HepG2 (cell line): ENCODE data around the gene OGG1. TPM values are rescaled to one million over a fixed set of nuclear protein-coding genes. Genes with fewer than 3 reads are reported as not detected.
A peak's percentile ranks its signal among the peaks of the same experiment; 100 is the strongest.

Experiments
- BHLHE40 ChIP-seq: IDR thresholded peaks from 2 replicates; pipeline ENCODE4 v1.6.1; 2011; ENCODE audit warnings: low read length, improper control_type of control experiment
- BORCS8-MEF2B ChIP-seq: sonication (generic); formaldehyde crosslinking; IDR thresholded peaks from 2 replicates; pipeline ENCODE4 v1.8.0; 2022; ENCODE audit warnings: mild to moderate bottlenecking, missing genetic modification reagents
- CREM ChIP-seq, 2 experiments: sonication (generic) in 1 of 2; formaldehyde crosslinking in 1 of 2; IDR thresholded peaks; 2 replicates each; pipeline versions ENCODE4 v1.4.0 to v1.6.1; 2016 to 2020; ENCODE audit warnings: antibody characterized with exemption in 1 of 2, mild to moderate bottlenecking in 1 of 2, missing genetic modification reagents in 1 of 2
- ELF1 ChIP-seq: sonication (generic); formaldehyde crosslinking; IDR thresholded peaks from 2 replicates; pipeline ENCODE4 v1.4.0; 2020; ENCODE audit warnings: missing genetic modification reagents
- FOXA1 ChIP-seq, 2 experiments: fragments of 450-650 bp in 1 of 2; sonication (generic) in 1 of 2; formaldehyde crosslinking in 1 of 2; IDR thresholded peaks; 2 replicates each; pipeline versions ENCODE4 v1.4.0 to v1.6.1; 2016 to 2020; ENCODE audit warnings: missing genetic modification reagents in 1 of 2
- FOXO1 ChIP-seq: sonication (generic); formaldehyde crosslinking; IDR thresholded peaks from 2 replicates; pipeline ENCODE4 v1.4.0; 2020; ENCODE audit warnings: missing genetic modification reagents
- GABPA ChIP-seq, 2 experiments: IDR thresholded peaks; 2 replicates each; pipeline ENCODE4 v1.6.1; 2011 to 2016; ENCODE audit warnings: low read depth in 2 of 2, low read length in 1 of 2, missing biosample characterization in 1 of 2, missing genetic modification characterization in 1 of 2
- RORA ChIP-seq: sonication (generic); formaldehyde crosslinking; IDR thresholded peaks from 2 replicates; pipeline ENCODE4 v1.5.0; 2020; ENCODE audit warnings: mild to moderate bottlenecking, missing genetic modification reagents, moderate library complexity
- SAP130 ChIP-seq: IDR thresholded peaks from 2 replicates; pipeline ENCODE4 v1.6.1; 2016; ENCODE audit warnings: low read depth
- SMARCE1 ChIP-seq: fragments of 450-650 bp; IDR thresholded peaks from 2 replicates; pipeline ENCODE4 v1.6.1; 2017; ENCODE audit warnings: borderline replicate concordance
- SMC3 ChIP-seq: IDR thresholded peaks from 2 replicates; pipeline ENCODE4 v1.6.1; 2011; ENCODE audit warnings: low read length, improper control_type of control experiment
- SNAPC5 ChIP-seq: sonication (generic); formaldehyde crosslinking; IDR thresholded peaks from 2 replicates; pipeline ENCODE4 v1.8.1; 2023; ENCODE audit warnings: mild to moderate bottlenecking, missing genetic modification reagents, borderline replicate concordance
- SOX13 ChIP-seq, 3 experiments: fragments of 450-650 bp in 1 of 3; sonication (generic) in 1 of 3; formaldehyde crosslinking in 1 of 3; IDR thresholded peaks in 2 of 3; conservative IDR thresholded peaks in 1 of 3; 2 replicates each; pipeline versions ENCODE4 v1.5.0 to v1.6.1; 2016 to 2020; ENCODE audit warnings: antibody characterized with exemption in 1 of 3, mild to moderate bottlenecking in 1 of 3, missing compliant biosample characterization in 1 of 3, missing genetic modification reagents in 1 of 3, moderate library complexity in 1 of 3
- TMF1 ChIP-seq: sonication (generic); formaldehyde crosslinking; IDR thresholded peaks from 2 replicates; pipeline ENCODE4 v1.8.1; 2022; ENCODE audit warnings: low read depth, missing genetic modification reagents
- U2AF2 ChIP-seq: fragments of 200-400 bp; formaldehyde crosslinking; IDR thresholded peaks from 2 replicates; pipeline ENCODE4 v1.6.1; 2017; ENCODE audit warnings: low read depth, mild to moderate bottlenecking, low read length
- YY1 ChIP-seq: IDR thresholded peaks from 2 replicates; pipeline ENCODE4 v1.6.1; 2011; ENCODE audit warnings: low read length, low read depth, moderate library complexity, mild to moderate bottlenecking; ENCODE audit not compliant: insufficient read depth, insufficient replicate concordance
- ZFX ChIP-seq: sonication (generic); formaldehyde crosslinking; IDR thresholded peaks from 2 replicates; pipeline ENCODE4 v1.4.0; 2020; ENCODE audit warnings: mild to moderate bottlenecking, low read depth, missing genetic modification reagents, moderate library complexity
- ZNF121 ChIP-seq: sonication (generic); formaldehyde crosslinking; IDR thresholded peaks from 2 replicates; pipeline ENCODE4 v1.5.0; 2020; ENCODE audit warnings: mild to moderate bottlenecking, missing genetic modification reagents
- ZNF468 ChIP-seq: sonication (generic); formaldehyde crosslinking; IDR thresholded peaks from 2 replicates; pipeline ENCODE4 v1.8.0; 2022; ENCODE audit warnings: mild to moderate bottlenecking, moderate library complexity, missing genetic modification reagents
- ZNF891 ChIP-seq: sonication (generic); formaldehyde crosslinking; IDR thresholded peaks from 2 replicates; pipeline ENCODE4 v1.5.0; 2020; ENCODE audit warnings: mild to moderate bottlenecking, missing genetic modification reagents
- ZSCAN25 ChIP-seq: sonication (generic); formaldehyde crosslinking; IDR thresholded peaks from 2 replicates; pipeline ENCODE4 v1.8.0; 2022; ENCODE audit warnings: mild to moderate bottlenecking, missing genetic modification reagents
- ZZZ3 ChIP-seq: sonication (generic); formaldehyde crosslinking; IDR thresholded peaks from 2 replicates; pipeline ENCODE4 v1.4.0; 2020; ENCODE audit warnings: missing genetic modification reagents, mild to moderate bottlenecking, borderline replicate concordance
- polyA plus RNA-seq, 8 experiments: library from polyadenylated mRNA; depleted of rRNA in 3 of 8; stranded (reverse) in 7 of 8; unstranded in 1 of 8; fragments of >200 nt; fragmentation: Illumina TruSeq in 4 of 8; extraction: Trizol in 4 of 8; gene quantifications; 2 replicates each; pipeline versions ENCODE4 v1.2.1 to v1.2.3, GENCODE V29; 2011 to 2016; ENCODE audit warnings: low read depth in 4 of 8, missing spikeins in 1 of 8, mixed read lengths in 1 of 8; ENCODE audit not compliant: insufficient read depth in 1 of 8
- total RNA-seq, 5 experiments: library from RNA; depleted of rRNA; stranded (reverse); fragments of >200 nt; fragmentation: Illumina TruSeq; extraction: Trizol; gene quantifications; 2 replicates each; pipeline ENCODE4 v1.2.3, GENCODE V29; 2016; ENCODE audit warnings: low read depth in 1 of 5
- TF ChIP-seq, protein P1 (sequence below): sonication (generic); formaldehyde crosslinking; IDR thresholded peaks from 2 replicates; pipeline ENCODE4 v1.5.1; 2020; ENCODE audit warnings: mild to moderate bottlenecking, missing genetic modification reagents
- TF ChIP-seq, protein P2 (sequence below): sonication (generic); formaldehyde crosslinking; IDR thresholded peaks from 2 replicates; pipeline ENCODE4 v1.4.0; 2020; ENCODE audit warnings: mild to moderate bottlenecking, missing genetic modification reagents
- TF ChIP-seq, protein P3 (sequence below): sonication (generic); formaldehyde crosslinking; IDR thresholded peaks from 2 replicates; pipeline ENCODE4 v1.8.0; 2022; ENCODE audit warnings: missing genetic modification reagents, mild to moderate bottlenecking, inconsistent platforms, borderline replicate concordance

Gene OGG1
- total and polyA plus RNA-seq, 2 of the 13 experiments (the other 11 are each of a cell fraction or from before 2014, with no cell fraction given), result 28.7 to 33.2 TPM

DNA sequence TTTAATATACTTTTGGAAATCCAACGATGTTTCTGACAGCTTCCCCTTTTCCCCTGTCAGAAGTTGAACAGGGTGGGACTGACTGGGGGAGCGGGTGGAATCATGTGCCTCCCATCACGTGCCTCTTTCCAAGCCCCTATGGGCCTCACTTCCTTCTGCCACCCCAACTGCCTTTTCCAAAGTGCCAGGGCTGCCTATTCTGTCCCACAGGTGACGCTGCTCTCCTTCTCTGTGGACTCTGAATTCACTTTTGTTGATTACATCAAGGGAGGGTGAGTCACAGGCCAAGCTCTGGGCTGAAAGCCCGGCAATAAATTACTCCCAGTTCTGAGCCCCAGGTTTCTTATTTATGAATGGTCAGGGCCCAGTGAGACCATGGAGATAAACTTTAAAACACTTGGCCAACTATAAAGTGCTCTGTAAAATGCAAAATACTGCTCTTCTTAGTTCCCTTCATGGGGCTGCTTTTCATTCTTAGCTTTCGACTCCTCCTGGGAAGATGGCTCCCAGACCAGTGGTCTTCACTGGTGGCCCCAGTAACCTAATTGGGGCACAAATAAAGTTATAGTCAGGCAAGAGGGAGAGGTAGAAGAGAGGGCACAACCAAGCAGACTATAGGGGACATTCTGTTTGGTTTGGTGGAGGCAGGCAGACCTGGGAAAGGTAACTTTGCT, 33.9 kb upstream of the OGG1 start (continued):
- TF ChIP-seq, protein P1, sequence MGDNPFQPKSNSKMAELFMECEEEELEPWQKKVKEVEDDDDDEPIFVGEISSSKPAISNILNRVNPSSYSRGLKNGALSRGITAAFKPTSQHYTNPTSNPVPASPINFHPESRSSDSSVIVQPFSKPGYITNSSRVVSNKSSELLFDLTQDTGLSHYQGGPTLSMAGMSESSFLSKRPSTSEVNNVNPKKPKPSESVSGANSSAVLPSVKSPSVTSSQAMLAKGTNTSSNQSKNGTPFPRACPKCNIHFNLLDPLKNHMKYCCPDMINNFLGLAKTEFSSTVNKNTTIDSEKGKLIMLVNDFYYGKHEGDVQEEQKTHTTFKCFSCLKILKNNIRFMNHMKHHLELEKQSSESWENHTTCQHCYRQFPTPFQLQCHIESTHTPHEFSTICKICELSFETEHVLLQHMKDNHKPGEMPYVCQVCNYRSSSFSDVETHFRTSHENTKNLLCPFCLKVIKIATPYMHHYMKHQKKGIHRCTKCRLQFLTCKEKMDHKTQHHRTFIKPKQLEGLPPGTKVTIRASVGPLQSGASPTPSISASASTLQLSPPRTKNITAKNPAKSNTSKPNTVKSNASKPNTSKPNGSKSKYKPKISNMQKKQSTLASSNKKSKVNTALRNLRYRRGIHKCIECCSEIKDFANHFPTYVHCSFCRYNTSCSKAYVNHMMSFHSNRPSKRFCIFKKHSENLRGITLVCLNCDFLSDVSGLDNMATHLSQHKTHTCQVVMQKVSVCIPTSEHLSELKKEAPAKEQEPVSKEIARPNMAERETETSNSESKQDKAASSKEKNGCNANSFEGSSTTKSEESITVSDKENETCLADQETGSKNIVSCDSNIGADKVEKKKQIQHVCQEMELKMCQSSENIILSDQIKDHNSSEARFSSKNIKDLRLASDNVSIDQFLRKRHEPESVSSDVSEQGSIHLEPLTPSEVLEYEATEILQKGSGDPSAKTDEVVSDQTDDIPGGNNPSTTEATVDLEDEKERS (CRISPR knock-in tag), result no peak
- no peak for TF ChIP-seq ZNF468 (CRISPR knock-in tag)
- peak; percentile 78 for TF ChIP-seq BHLHE40
- TF ChIP-seq GABPA (IDR thresholded peaks at IDR 0.05; ENCODE audit: low read depth, low read length), result no peak
- peak; percentile 42; the same call in 1 of the 2 replicates for TF ChIP-seq GABPA (CRISPR knock-in tag; IDR thresholded peaks at IDR 0.05; ENCODE audit: low read depth)
- TF ChIP-seq, protein P2, sequence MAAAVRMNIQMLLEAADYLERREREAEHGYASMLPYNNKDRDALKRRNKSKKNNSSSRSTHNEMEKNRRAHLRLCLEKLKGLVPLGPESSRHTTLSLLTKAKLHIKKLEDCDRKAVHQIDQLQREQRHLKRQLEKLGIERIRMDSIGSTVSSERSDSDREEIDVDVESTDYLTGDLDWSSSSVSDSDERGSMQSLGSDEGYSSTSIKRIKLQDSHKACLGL (CRISPR knock-in tag), result no peak
- TF ChIP-seq ZZZ3 (CRISPR knock-in tag), result no peak
- TF ChIP-seq SAP130 (CRISPR knock-in tag), result peak; percentile 72
- no peak for TF ChIP-seq BORCS8-MEF2B
- no peak; the same call in 1 of the 2 replicates for TF ChIP-seq FOXO1
- no peak for TF ChIP-seq SNAPC5 (CRISPR knock-in tag)
- no peak for TF ChIP-seq FOXA1 (IDR thresholded peaks at IDR 0.05)
- 0 out of 2 replicates have a peak, but pooled peaks have one; percentile 15 for TF ChIP-seq FOXA1 (CRISPR knock-in tag; IDR thresholded peaks at IDR 0.05)
- TF ChIP-seq SOX13 (IDR thresholded peaks at IDR 0.05), result no peak
- TF ChIP-seq SOX13 (CRISPR knock-in tag; conservative IDR thresholded peaks at IDR 0.05 in 1 of 2, IDR thresholded peaks at IDR 0.05 in 1 of 2), result peak in 1 of 2 experiments; percentile 11; a peak in 1 of 4 replicates
- TF ChIP-seq SMARCE1, result no peak
- TF ChIP-seq ZNF891 (CRISPR knock-in tag), result no peak
- no peak for TF ChIP-seq U2AF2
- TF ChIP-seq, protein P3, sequence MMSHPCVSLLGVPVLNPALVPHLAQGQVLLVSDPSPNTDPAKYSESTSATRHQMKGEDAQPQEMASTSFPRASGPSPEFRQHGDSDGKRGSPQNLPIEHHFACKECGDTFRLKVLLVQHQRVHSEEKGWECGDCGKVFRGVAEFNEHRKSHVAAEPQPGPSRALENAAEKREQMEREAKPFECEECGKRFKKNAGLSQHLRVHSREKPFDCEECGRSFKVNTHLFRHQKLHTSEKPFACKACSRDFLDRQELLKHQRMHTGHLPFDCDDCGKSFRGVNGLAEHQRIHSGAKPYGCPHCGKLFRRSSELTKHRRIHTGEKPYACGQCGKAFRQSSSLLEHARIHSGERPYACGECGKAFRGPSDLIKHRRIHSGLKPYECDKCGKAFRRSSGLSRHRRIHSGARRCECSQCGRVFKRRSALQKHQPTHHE (CRISPR knock-in tag), result no peak
- TF ChIP-seq ZSCAN25 (CRISPR knock-in tag), result no peak
- no peak for TF ChIP-seq ZNF121 (CRISPR knock-in tag)
- TF ChIP-seq SMC3, result peak; percentile 88
- peak; percentile 26; the same call in 1 of the 2 replicates for TF ChIP-seq ELF1
- no peak for TF ChIP-seq CREM (IDR thresholded peaks at IDR 0.05)
- no peak for TF ChIP-seq CREM (CRISPR knock-in tag; IDR thresholded peaks at IDR 0.05)
- TF ChIP-seq RORA (CRISPR knock-in tag), result no peak
- TF ChIP-seq YY1, result no peak
- no peak for TF ChIP-seq TMF1 (CRISPR knock-in tag)
- TF ChIP-seq ZFX, result peak; percentile 61; the same call in 1 of the 2 replicates
